Activated gamma-delta T cell treated with anti-CD3 and anti-CD28 coated beads, Interleukin-2, amount 50 U/mL, for 16 hours (primary cell): ENCODE measurements around the gene STK32C.
"Not testable (repeated sequence)": the region's sequence is repeated elsewhere in the genome, so short reads cannot be mapped to it uniquely, and the experiment has no call there.

Experiments
- DNase-seq: peaks from one replicate; pipeline ENCODE4 v3.0.0-alpha.2; 2020; ENCODE audit warnings: low read depth

The STK32C gene

GRCh38 chr10:132301371-132302330, 6.1 kb downstream of the STK32C start:
- no peak for DNase-seq

DNA sequence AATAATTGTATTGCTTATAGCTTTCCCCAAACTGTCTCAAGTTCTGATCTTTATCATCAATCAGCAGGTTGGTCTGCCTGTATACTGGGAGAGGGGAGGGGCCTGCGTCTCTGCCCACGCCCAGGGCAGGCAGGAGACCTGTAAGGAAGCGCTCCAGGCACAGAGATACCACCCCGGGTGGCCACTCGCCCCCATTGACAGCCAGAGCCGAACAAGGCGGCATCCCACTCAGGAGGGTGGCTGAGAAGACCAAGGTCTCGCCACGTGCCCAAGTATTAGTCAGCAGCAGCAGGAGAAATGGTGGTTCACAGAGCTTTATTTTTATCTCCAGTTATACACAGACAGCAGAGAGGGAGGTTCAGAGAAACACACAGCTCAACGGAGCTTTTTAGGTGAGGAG, 7.2 kb downstream of the STK32C start:
- DNase-seq, result no peak

- DNase-seq, result no peak
Measured at GRCh38 chr10:132299371-132300336, 8.1 kb downstream of the STK32C start.

DNA sequence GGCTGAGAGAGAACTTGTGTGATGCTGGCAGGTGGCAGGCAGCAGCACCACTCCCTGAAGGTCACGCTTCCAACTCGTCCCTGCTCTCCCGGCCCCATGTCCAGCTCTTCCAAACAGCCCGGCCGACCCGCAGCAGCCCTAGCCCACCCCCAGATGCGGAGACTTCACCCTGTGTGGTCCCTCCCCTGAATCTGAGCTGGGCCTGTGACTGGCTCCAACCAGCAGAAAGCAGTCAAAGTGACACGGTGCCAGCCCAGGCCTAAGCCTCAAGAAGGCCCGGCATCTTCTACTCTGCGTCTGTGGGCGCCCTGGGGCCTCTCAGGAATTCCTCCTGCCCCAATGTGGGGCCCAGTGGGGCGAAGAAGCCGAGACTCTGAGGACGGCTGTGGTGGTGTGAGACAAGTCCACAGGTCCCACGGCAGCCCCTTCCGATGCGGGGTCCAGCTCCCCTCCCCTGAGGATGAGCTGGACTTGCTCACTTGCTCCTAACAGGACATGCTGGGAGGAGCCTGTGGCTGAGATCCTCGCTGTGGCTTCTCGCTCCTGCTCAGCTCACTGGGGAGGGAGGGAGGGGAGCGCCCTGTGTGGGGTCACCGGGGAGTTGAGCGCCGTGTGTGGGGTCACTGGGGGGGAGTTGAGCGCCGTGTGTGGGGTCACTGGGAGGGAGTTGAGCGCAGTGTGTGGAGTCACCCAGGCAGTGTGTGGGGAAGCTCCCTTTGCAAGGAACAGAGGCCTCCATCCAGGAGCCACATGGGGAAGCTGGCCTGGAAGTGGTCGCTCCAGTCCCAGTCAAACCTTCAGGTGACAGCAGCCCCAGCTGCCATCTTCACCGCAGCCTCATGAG, 9.5 kb downstream of the STK32C start:
- DNase-seq, result no peak

- DNase-seq, result no peak
Measured at GRCh38 chr10:132297526-132297925, 10.2 kb downstream of the STK32C start.

DNA sequence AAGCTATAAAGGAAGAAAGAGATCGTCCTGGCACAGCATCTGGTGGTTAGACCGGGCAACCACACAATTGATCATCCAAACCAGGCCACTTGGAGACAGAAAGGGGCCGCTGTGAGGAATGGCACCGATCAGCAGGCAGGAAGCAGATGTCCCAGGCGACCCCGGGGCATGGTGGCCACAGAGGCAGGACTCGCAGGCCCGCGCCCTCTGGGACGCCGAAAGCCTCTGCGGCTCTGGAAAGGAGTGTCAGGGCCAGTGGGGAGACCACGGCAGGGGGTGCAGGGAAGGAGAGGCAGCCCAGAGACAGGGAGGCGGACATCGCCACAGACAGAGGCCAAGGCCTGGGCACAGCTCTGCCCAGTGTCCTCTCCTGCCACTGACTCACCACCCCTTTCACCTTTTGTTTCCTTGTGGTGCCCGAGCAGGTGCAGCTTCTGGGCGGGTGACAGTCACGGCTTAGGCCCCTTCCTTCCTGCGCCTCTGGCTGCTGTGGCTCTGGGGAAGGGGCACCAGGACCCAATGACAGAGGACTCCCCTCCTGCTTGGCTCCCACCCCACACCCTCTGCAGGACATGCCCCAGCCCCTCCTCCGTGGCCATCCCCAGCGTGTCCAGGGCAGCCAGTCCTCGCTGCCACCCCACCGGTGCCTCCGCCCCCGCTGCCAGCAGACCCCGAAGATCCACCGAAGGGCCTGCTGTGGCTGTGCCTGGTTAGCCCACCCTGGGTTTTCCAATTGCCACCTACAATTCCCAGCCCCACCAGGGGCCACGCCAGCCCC, 10.9 kb downstream of the STK32C start:
- no peak for DNase-seq

DNA sequence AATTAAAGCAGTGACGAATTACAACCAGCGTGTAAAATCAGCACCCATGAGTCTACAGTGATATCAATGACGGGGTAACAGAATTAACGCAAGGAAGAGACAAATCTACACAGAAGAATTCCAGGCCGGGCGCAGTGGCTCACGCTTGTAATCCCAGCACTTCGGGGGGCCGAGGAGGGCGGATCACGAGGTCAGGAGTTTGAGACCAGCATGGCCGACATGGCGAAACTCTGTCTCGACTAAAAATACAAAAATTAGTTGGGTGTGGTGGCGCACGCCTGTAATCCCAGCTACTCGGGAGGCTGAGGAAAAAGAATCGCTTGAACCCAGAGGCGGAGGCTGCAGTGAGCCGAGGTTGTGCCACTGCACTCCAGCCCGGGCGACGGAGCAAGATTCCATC, 12.3 kb downstream of the STK32C start:
- not testable (repeated sequence) for DNase-seq

DNA sequence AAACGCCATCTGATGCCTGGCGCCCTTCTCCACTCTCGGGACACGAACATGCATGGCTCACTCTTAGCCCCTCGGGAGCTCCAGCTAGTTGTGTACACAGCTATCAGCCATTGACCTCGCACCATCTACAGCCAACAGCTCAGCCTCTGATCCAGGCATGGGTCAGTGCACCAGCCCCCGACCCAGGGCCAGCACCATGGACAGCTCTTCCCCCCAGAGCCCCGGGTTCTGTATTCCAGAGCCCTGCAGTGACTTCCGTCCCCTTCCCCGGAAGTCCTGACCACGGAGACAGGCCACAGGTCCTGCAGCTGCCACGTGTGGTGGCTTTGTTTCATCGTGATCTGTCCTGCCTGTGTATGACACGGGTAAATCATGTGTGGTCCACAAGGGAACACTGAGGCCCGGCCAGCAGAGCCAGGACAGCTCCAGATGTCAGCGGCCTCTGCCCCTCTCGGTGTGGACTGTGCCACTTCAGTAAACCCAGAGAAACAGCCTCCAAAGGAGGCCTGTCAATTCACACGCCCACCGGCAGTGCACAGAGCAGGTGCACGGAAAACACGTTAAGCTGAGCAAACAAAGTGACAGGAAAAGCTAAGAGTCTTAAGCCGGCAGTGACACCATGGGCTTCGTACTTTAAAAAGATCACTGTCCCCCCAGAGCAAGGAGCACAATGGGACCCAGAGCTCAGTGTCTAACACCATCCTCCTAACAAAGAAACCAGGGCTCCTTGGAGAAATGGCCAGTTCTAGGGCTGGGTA, 13.0 kb downstream of the STK32C start:
- no peak for DNase-seq

- no peak for DNase-seq
Measured at GRCh38 chr10:132293813-132294520, 13.8 kb downstream of the STK32C start.

- DNase-seq, result no peak
Measured at GRCh38 chr10:132293201-132293812, 14.4 kb downstream of the STK32C start.

- no peak for DNase-seq
Measured at GRCh38 chr10:132292287-132293200, 15.2 kb downstream of the STK32C start.

GRCh38 chr10:132291826-132292225, 15.9 kb downstream of the STK32C start:
- no peak for DNase-seq

DNA sequence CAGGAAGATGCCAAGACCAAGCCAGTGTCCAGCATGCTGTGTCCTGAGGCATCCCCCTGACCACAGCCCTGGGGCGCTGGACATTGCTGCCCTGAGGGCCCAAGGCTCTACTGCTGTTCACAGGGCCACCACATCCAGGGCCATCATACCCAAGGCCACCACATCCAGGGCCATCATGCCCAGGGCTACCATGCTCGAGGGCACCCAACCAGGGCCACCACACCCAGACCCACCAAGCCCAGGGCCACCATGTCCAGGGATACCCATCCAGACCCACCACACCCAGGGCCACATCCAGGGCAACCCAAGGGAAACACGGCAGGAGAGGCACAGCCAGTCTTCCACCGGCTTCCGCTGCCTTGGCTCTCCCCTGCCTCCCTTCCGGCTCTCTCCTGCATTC, 17.1 kb downstream of the STK32C start:
- DNase-seq, result no peak

- DNase-seq, result no peak
Measured at GRCh38 chr10:132289439-132289838, 18.3 kb downstream of the STK32C start.

GRCh38 chr10:132283604-132284382, 24.0 kb downstream of the STK32C start:
- no peak for DNase-seq

DNA sequence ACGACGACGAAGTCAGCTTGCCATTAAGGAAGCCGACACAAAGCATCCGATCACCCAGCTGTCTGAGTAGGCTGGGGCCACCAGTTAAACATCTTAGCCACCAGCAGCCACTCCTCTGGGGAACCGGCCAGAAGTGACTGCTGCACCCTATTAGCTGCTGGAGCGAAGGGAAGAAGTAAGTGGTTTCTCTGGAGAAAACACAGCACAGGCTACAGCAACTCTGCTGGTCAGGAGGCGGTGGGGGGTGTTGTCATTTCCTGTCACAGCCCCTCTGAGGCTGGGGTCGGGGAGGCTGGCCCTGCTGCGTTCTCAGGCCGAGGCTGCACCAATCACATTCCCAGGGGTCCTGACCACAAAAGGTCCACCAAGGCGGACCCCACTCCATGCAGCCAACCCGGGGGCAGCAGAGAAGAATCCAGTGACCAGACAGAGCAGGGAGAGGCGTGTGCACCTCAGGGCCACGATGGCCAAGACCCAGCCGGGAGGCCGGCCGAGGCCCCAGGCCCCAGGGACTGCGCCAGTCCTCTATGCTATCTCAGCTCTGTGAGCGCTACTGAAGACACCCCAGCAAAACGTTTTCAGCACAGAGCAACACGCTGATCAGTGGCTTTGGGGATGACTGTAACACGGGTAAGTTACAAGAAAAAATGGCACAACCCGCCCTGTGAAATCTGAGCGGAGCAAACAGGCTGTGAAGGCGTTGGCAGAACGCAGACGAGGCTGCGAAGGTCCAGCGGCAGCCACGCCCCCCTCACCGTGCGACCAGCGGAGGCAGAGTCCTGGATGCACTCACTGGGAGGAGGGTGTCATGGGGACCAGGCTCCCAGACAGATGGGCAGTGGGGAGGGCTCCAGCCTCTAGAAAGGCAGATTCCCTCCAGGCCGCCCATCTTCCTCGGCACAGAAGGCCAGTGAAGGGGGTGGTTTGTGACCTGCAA, 24.8 kb downstream of the STK32C start:
- DNase-seq, result no peak
